GM12892 (cell line): ENCODE results near the gene USP53.

Source experiments
- POLR2A ChIP-seq: IDR thresholded peaks from 2 replicates; pipeline ENCODE4 v1.6.1; 2011; ENCODE audit warnings: low read depth, low read length, control low read depth
- POLR2AphosphoS5 ChIP-seq: IDR thresholded peaks from 2 replicates; pipeline ENCODE4 v1.6.1; 2011; ENCODE audit warnings: low read depth, low read length, control low read depth
- TAF1 ChIP-seq: IDR thresholded peaks from 2 replicates; pipeline ENCODE4 v1.6.1; 2011; ENCODE audit warnings: low read depth, mild to moderate bottlenecking, control low read depth, low read length, borderline replicate concordance

GRCh38 chr4:119299260-119299671 lies 86.8 kb downstream of the USP53 start:
- no peak for TF ChIP-seq POLR2AphosphoS5
- no peak for TF ChIP-seq POLR2A
- no peak for TF ChIP-seq TAF1
